Measurements from ENCODE around the gene ZIC4.
A peak's percentile ranks its signal among the peaks of the same experiment; 100 is the strongest.

The ZIC4 gene

GRCh38 chr3:147387291-147387884, 19.0 kb downstream of the ZIC4 start:
- no peak overlapping the region for H3K4me3 ChIP-seq (ENCODE audit: low read depth, low read length)
- TF ChIP-seq CTCF (IDR thresholded peaks at IDR 0.05; ENCODE audit: low read depth, low read length): no peak
- 0 out of 2 replicates have a peak, but pooled peaks cover 3% of the 10 kb centered on the region for H3K9me3 ChIP-seq
- H3K4me1 ChIP-seq: peaks cover 2% of the 10 kb centered on the region; the same call in 1 of the 2 replicates
- H3K36me3 ChIP-seq: no peaks in the 10 kb centered on the region
- peaks cover 82% of the 10 kb centered on the region for H3K27me3 ChIP-seq
- DNase-seq: no peak

GRCh38 chr3:147385059-147386012, 21.0 kb downstream of the ZIC4 start:
- no peak overlapping the region for H3K4me3 ChIP-seq (ENCODE audit: low read depth, low read length)
- peaks cover 81% of the 10 kb centered on the region for H3K27me3 ChIP-seq
- no peaks in the 10 kb centered on the region for H3K4me1 ChIP-seq
- H3K9me3 ChIP-seq: no peaks in the 10 kb centered on the region; the same call in 1 of the 2 replicates
- no peak for TF ChIP-seq CTCF (IDR thresholded peaks at IDR 0.05; ENCODE audit: low read depth, low read length)
- DNase-seq: no peak
- no peaks in the 10 kb centered on the region for H3K36me3 ChIP-seq

- no peak overlapping the region for H3K4me3 ChIP-seq (ENCODE audit: low read depth, low read length)
- no peaks in the 10 kb centered on the region; the same call in 1 of the 2 replicates for H3K9me3 ChIP-seq
- no peaks in the 10 kb centered on the region for H3K36me3 ChIP-seq
- peak; percentile 43 for TF ChIP-seq CTCF (IDR thresholded peaks at IDR 0.05; ENCODE audit: low read depth, low read length)
- H3K4me1 ChIP-seq: no peaks in the 10 kb centered on the region
- peaks cover 82% of the 10 kb centered on the region for H3K27me3 ChIP-seq
- peak; percentile 32 for DNase-seq
These were observed 21.9 kb downstream of the ZIC4 start for GRCh38 chr3:147384210-147385058.

GRCh38 chr3:147383617-147384016, 22.7 kb downstream of the ZIC4 start:
- H3K36me3 ChIP-seq: no peaks in the 10 kb centered on the region
- peak; percentile 46 for TF ChIP-seq CTCF (IDR thresholded peaks at IDR 0.05; ENCODE audit: low read depth, low read length)
- DNase-seq: no peak
- peaks cover 82% of the 10 kb centered on the region for H3K27me3 ChIP-seq
- H3K4me3 ChIP-seq (ENCODE audit: low read depth, low read length): no peak overlapping the region
- H3K9me3 ChIP-seq: no peaks in the 10 kb centered on the region; the same call in 1 of the 2 replicates
- H3K4me1 ChIP-seq: no peaks in the 10 kb centered on the region

GRCh38 chr3:147381596-147381995, 24.7 kb downstream of the ZIC4 start:
- no peaks in the 10 kb centered on the region for H3K4me1 ChIP-seq
- peaks cover 82% of the 10 kb centered on the region for H3K27me3 ChIP-seq
- no peak overlapping the region for H3K4me3 ChIP-seq (ENCODE audit: low read depth, low read length)
- DNase-seq: no peak
- no peaks in the 10 kb centered on the region for H3K36me3 ChIP-seq
- H3K9me3 ChIP-seq: no peaks in the 10 kb centered on the region; the same call in 1 of the 2 replicates
- no peak for TF ChIP-seq CTCF (IDR thresholded peaks at IDR 0.05; ENCODE audit: low read depth, low read length)

Data from BE2C (cell line).